Lower leg skin (tissue), 3 donors: ENCODE measurements around the gene SPECC1L.

Source experiments
- POLR2A ChIP-seq, 2 donors: fragments of 450-650 bp; IDR thresholded peaks; one replicate each; pipeline ENCODE4 v1.6.1; 2016 to 2017; ENCODE audit warnings: antibody characterized with exemption in 2 of 2, mild to moderate bottlenecking in 1 of 2, moderate library complexity in 1 of 2
- TF ChIP-seq, protein P1 (sequence below), 3 donors: fragments of 450-650 bp; IDR thresholded peaks; one replicate each; pipeline ENCODE4 v1.5.1; 2016; ENCODE audit warnings: antibody characterized with exemption in 3 of 3, mild to moderate bottlenecking in 3 of 3, moderate library complexity in 2 of 3

DNA sequence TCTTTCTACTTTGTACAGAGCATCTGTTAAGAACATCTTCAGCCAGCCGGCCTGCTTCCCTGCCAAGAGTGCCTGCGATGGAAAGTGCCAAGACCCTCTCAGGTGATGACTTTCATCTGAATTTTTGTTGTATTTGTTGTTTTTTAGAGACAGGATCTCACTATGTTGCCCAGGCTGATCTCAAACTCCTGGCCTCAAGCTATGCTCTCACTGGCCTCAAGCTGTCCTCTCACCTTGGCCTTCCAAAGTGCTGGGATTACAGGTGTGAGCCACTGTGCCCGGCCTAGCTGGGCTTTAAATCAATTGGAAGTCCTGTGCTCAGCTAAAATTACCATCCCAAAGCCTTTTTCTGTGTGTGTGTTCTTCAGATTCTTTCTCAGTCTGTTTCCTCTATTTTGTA lies 92.6 kb downstream of the SPECC1L start:
- TF ChIP-seq, protein P1, sequence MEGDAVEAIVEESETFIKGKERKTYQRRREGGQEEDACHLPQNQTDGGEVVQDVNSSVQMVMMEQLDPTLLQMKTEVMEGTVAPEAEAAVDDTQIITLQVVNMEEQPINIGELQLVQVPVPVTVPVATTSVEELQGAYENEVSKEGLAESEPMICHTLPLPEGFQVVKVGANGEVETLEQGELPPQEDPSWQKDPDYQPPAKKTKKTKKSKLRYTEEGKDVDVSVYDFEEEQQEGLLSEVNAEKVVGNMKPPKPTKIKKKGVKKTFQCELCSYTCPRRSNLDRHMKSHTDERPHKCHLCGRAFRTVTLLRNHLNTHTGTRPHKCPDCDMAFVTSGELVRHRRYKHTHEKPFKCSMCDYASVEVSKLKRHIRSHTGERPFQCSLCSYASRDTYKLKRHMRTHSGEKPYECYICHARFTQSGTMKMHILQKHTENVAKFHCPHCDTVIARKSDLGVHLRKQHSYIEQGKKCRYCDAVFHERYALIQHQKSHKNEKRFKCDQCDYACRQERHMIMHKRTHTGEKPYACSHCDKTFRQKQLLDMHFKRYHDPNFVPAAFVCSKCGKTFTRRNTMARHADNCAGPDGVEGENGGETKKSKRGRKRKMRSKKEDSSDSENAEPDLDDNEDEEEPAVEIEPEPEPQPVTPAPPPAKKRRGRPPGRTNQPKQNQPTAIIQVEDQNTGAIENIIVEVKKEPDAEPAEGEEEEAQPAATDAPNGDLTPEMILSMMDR (IDR thresholded peaks at IDR 0.05): no peak
- no peak for TF ChIP-seq POLR2A (IDR thresholded peaks at IDR 0.05)
